OCI-LY1 (cell line): ENCODE measurements around the gene BCO2.

ENCODE experiments used
- H2AFZ ChIP-seq: fragments of 200-600 bp; sonication (generic), shearing (Covaris generic); 2 replicates; pipeline ENCODE4 v1.6.0; 2014; ENCODE audit warnings: antibody characterized with exemption, mild to moderate bottlenecking, low read length
- H3F3A ChIP-seq: fragments of 200-600 bp; sonication (generic), shearing (Covaris generic); 2 replicates; pipeline ENCODE4 v1.6.0; 2014; ENCODE audit warnings: mild to moderate bottlenecking, antibody characterized with exemption, low read length, moderate library complexity; ENCODE audit not compliant: insufficient read depth
- H3K27ac ChIP-seq: fragments of 200-600 bp; sonication (generic); 2 replicates; pipeline ENCODE4 v1.5.1; 2014; ENCODE audit warnings: low read length, mixed run types, mild to moderate bottlenecking, low read depth; ENCODE audit not compliant: poor library complexity, severe bottlenecking
- H3K27me3 ChIP-seq: fragments of 200-600 bp; sonication (generic); 2 replicates; pipeline ENCODE4 v1.6.0; 2014; ENCODE audit warnings: antibody characterized with exemption, mild to moderate bottlenecking, low read length, moderate library complexity; ENCODE audit not compliant: insufficient read depth
- H3K36me3 ChIP-seq: fragments of 200-600 bp; sonication (generic); 2 replicates; pipeline ENCODE4 v1.6.1; 2014; ENCODE audit warnings: mild to moderate bottlenecking, antibody characterized with exemption, low read length, moderate library complexity, mixed read lengths; ENCODE audit not compliant: insufficient read depth
- H3K4me1 ChIP-seq: fragments of 200-600 bp; sonication (generic); 2 replicates; pipeline ENCODE4 v1.5.1; 2014; ENCODE audit warnings: mild to moderate bottlenecking, low read length, moderate library complexity; ENCODE audit not compliant: insufficient read depth, severe bottlenecking
- H3K4me2 ChIP-seq: fragments of 200-600 bp; sonication (generic), shearing (Covaris generic); 2 replicates; pipeline ENCODE4 v1.6.1; 2014; ENCODE audit warnings: low read length
- H3K4me3 ChIP-seq: fragments of 200-600 bp; sonication (generic); 2 replicates; pipeline ENCODE4 v1.5.1; 2014; ENCODE audit warnings: low read length, low read depth, mild to moderate bottlenecking, mixed read lengths; ENCODE audit not compliant: poor library complexity, severe bottlenecking
- H3K79me2 ChIP-seq: fragments of 200-600 bp; shearing (Covaris generic); 2 replicates; pipeline ENCODE4 v1.6.1; 2016; ENCODE audit warnings: mixed run types, low read length, mixed read lengths; ENCODE audit not compliant: insufficient read depth
- H3K9ac ChIP-seq: fragments of 200-600 bp; sonication (generic), shearing (Covaris generic); 2 replicates; pipeline ENCODE4 v1.6.1; 2014; ENCODE audit warnings: mild to moderate bottlenecking, low read length, mixed read lengths
- H3K9me2 ChIP-seq: fragments of 200-600 bp; sonication (generic), shearing (Covaris generic); 2 replicates; pipeline ENCODE4 v1.6.1; 2014; ENCODE audit warnings: low read depth, mild to moderate bottlenecking, low read length, mixed read lengths
- H3K9me3 ChIP-seq: fragments of 200-600 bp; shearing (Covaris generic); 2 replicates; pipeline ENCODE4 v1.6.1; 2014; ENCODE audit warnings: low read length, mixed read lengths
- H4K20me1 ChIP-seq: fragments of 200-600 bp; sonication (generic), shearing (Covaris generic); 2 replicates; pipeline ENCODE4 v1.6.0; 2016; ENCODE audit warnings: mild to moderate bottlenecking, low read length; ENCODE audit not compliant: insufficient read depth
- CTCF ChIP-seq: fragments of 200-600 bp; sonication (generic), shearing (Covaris generic); IDR thresholded peaks from 2 replicates; pipeline ENCODE4 v1.5.1; 2017; ENCODE audit warnings: mild to moderate bottlenecking, antibody characterized with exemption, low read length, moderate library complexity, mixed read lengths
- EZH2 ChIP-seq: fragments of 200-600 bp; sonication (generic), shearing (Covaris generic); IDR thresholded peaks from 2 replicates; pipeline ENCODE4 v1.8.0; 2017; ENCODE audit warnings: borderline replicate concordance, mixed run types, mild to moderate bottlenecking, antibody characterized with exemption, low read length, moderate library complexity, mixed read lengths

The BCO2 gene

GRCh38 chr11:112225753-112226061, 50.4 kb downstream of the BCO2 start:
- Histone ChIP-seq H3K79me2 (peaks cover 14% of the 10 kb centered on the region), H3K27ac (peak overlapping the region; percentile 41), H3K4me3 (peak overlapping the region; percentile 71), H2AFZ (0 out of 2 replicates have a peak overlapping the region, but pooled peaks have one; percentile 5), H3K27me3 (no peaks in the 10 kb centered on the region), H3K4me2 (peak overlapping the region; percentile 83), H4K20me1 (no peaks in the 10 kb centered on the region), H3K36me3 (peaks cover 25% of the 10 kb centered on the region; the same call in 1 of the 2 replicates), H3K9me2 (no peaks in the 10 kb centered on the region), H3K4me1 (peaks cover 17% of the 10 kb centered on the region), H3K9ac (peak overlapping the region; percentile 83), H3K9me3 (no peaks in the 10 kb centered on the region), H3F3A (no peaks in the 10 kb centered on the region)
- no peak for TF ChIP-seq CTCF
- TF ChIP-seq EZH2, result no peak

GRCh38 chr11:112226062-112226830, 50.9 kb downstream of the BCO2 start, which contains the start of gene PTS:
Gene PTS (plus strand): TSS chr11:112226428. CDS start chr11:112226444, 16 bp downstream.
- Histone ChIP-seq H3K27ac (peak within 1 kb of the TSS; percentile 41), H3K4me1 (peaks cover 17% of the 10 kb centered on the region), H3K9ac (peak within 1 kb of the TSS; percentile 83), H3K27me3 (no peaks in the 10 kb centered on the region), H3K36me3 (peaks cover 29% of the 10 kb centered on the region; the same call in 1 of the 2 replicates), H2AFZ (0 out of 2 replicates have a peak within 1 kb of the TSS, but pooled peaks have one; percentile 10), H3K4me3 (peak within 1 kb of the TSS; percentile 71), H3K79me2 (peaks cover 14% of the 10 kb centered on the region), H4K20me1 (no peaks in the 10 kb centered on the region), H3K4me2 (peak within 1 kb of the TSS; percentile 83), H3F3A (no peaks in the 10 kb centered on the region), H3K9me3 (no peaks in the 10 kb centered on the region), H3K9me2 (no peaks in the 10 kb centered on the region)
- TF ChIP-seq CTCF (no peak), EZH2 (no peak)

GRCh38 chr11:112226831-112227401, 51.6 kb downstream of the BCO2 start:
- Histone ChIP-seq H3K27ac (peak overlapping the region; percentile 41), H3K79me2 (peaks cover 14% of the 10 kb centered on the region), H3K27me3 (no peaks in the 10 kb centered on the region), H3K36me3 (peaks cover 31% of the 10 kb centered on the region; the same call in 1 of the 2 replicates), H3F3A (no peaks in the 10 kb centered on the region), H3K4me2 (peak overlapping the region; percentile 83), H3K4me1 (peaks cover 17% of the 10 kb centered on the region), H3K4me3 (peak overlapping the region; percentile 71), H4K20me1 (no peaks in the 10 kb centered on the region), H3K9me2 (no peaks in the 10 kb centered on the region), H3K9me3 (no peaks in the 10 kb centered on the region), H2AFZ (0 out of 2 replicates have a peak overlapping the region, but pooled peaks have one; percentile 10), H3K9ac (peak overlapping the region; percentile 83)
- TF ChIP-seq CTCF (0 out of 2 replicates have a peak, but pooled peaks have one; percentile 5), EZH2 (no peak)
